ENCODE measurements around the gene ZFHX3.

The ZFHX3 gene

GRCh38 chr16:73069581-73070262 lies 21.8 kb upstream of the ZFHX3 start:
- Mint-ChIP-seq H3K4me1 (peaks cover 56% of the 10 kb centered on the region), H3K27ac (peak overlapping the region; percentile 90 to 96 (median 94)), H3K9me3 (no peaks in the 10 kb centered on the region), H3K4me3 (peak overlapping the region; percentile 79 to 83 (median 81)), H3K36me3 (ENCODE audit: low read depth) (no peaks in the 10 kb centered on the region), H3K27me3 (ENCODE audit: low read depth) (peaks cover 80% of the 10 kb centered on the region)
- TF ChIP-seq CTCF (IDR thresholded peaks at IDR 0.05; ENCODE audit: unreplicated experiment in 3 of 3), result no peak

DNA sequence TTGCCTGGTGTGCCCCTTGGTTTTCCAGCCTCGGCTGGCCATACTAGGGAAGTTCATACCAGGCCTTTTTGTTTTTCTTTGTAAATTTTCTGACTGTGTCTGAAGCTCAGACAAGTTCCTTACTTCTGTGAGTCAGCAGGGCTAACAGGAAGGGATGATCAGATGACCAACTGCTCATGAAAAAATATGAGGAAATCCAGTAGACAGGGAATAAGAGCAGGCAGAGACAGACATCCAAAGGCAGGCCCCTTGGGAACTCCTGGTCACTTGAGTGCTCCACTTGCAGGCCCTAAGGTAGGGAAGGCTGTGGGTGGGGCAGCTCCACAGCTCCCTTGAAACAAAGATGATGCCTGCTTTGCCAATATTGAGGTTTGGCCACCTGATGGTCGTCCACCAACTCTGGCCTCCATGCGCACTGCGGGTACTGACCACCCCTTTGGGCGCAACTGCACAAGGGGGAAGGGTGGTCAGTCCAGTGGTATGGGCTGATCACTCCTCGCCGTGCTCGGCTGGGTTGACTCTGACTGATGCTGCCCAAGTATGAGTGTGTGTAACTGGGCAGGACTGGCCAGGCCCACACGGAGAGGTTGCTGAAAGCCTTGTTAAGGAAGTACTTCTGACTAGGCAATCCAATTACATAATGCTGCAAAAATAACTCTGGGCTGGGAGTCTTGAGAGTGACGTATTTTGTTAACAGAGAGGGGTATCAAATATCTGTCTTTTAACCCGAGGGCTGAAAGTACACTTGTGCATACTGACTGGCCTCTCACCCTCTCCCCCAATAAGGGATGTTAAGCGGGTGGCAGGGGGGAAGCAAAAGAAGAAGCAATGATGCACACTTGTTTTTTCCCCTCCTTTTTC lies 20.8 kb upstream of the ZFHX3 start:
- H3K36me3 Mint-ChIP-seq (ENCODE audit: low read depth), result no peaks in the 10 kb centered on the region
- H3K27me3 Mint-ChIP-seq (ENCODE audit: low read depth), result peaks cover 80% of the 10 kb centered on the region
- no peaks in the 10 kb centered on the region for H3K9me3 Mint-ChIP-seq
- TF ChIP-seq CTCF (IDR thresholded peaks at IDR 0.05; ENCODE audit: unreplicated experiment in 3 of 3), result no peak
- peak overlapping the region; percentile 6 to 49 (median 7) for H3K4me3 Mint-ChIP-seq
- H3K27ac Mint-ChIP-seq, result peak overlapping the region; percentile 60 to 80 (median 78)
- peaks cover 65% of the 10 kb centered on the region for H3K4me1 Mint-ChIP-seq

GRCh38 chr16:73067671-73068540 lies 20.0 kb upstream of the ZFHX3 start:
- Mint-ChIP-seq H3K27me3 (ENCODE audit: low read depth) (peaks cover 85% of the 10 kb centered on the region), H3K9me3 (no peaks in the 10 kb centered on the region), H3K27ac (peak overlapping the region; percentile 60 to 80 (median 78)), H3K4me3 (peak overlapping the region in 1 of 3 experiments; percentile 32), H3K4me1 (peaks cover 70% of the 10 kb centered on the region), H3K36me3 (ENCODE audit: low read depth) (no peaks in the 10 kb centered on the region)
- TF ChIP-seq CTCF (IDR thresholded peaks at IDR 0.05; ENCODE audit: unreplicated experiment in 3 of 3), result no peak

DNA sequence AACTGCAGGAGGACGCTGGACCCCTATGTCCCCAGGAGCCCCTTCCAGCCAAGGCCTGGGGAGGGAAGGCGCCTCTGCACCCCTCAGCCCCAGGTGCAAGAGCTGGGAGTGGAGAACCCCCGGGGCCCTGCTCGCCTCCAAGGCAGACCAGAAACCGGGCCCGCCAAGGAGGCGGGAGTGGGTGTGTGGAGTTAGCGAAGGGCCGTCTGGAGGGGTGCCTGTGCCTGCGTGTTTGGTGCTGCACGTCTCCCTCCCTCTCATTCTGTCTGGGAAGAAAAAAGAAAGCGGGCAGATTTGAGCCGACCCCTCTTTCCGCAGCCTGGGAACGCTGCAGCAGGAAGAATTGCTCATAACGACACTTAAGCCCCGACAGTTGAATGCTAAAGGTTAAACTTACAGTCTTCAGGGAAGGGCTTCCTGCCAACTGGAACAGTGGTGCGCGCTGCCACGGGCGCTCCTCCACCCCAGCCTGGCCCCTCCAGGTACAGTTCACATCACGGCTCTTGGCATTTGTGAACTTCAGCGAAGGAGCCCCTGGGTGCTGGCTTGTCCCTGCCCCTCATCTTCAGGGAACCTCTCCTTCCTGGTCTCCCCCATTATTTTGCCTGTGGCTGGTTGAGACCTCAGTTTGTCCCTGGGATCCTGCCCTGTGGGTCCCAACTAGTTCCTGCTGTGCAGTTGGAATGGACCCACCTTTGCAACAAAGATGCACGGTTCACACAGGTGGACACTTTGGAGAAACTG lies 19.2 kb upstream of the ZFHX3 start:
- Mint-ChIP-seq H3K36me3 (ENCODE audit: low read depth) (no peaks in the 10 kb centered on the region), H3K4me1 (peaks cover 77% of the 10 kb centered on the region), H3K4me3 (peak overlapping the region; percentile 32 to 69 (median 35))

More for the DNA sequence above, 19.2 kb upstream of the ZFHX3 start:
- H3K27me3 Mint-ChIP-seq (ENCODE audit: low read depth), result peaks cover 91% of the 10 kb centered on the region
- peak overlapping the region in 1 of 3 experiments; percentile 72 for H3K27ac Mint-ChIP-seq
- no peaks in the 10 kb centered on the region for H3K9me3 Mint-ChIP-seq
- TF ChIP-seq CTCF (IDR thresholded peaks at IDR 0.05; ENCODE audit: unreplicated experiment in 3 of 3), result no peak

All from nephron (organoid).